GM18907 (cell line): Measurements from ENCODE around the gene MACROD2.

Experiments
- ATAC-seq: cut with Tn5 transposase; IDR thresholded peaks from one replicate; pipeline ENCODE4 v1.9.1; 2021; ENCODE audit warnings: mild to moderate bottlenecking, moderate library complexity; ENCODE audit not compliant: unreplicated experiment

Gene MACROD2

GRCh38 chr20:15847196-15847784 lies 1852.0 kb downstream of the MACROD2 start:
- no peak for ATAC-seq

DNA sequence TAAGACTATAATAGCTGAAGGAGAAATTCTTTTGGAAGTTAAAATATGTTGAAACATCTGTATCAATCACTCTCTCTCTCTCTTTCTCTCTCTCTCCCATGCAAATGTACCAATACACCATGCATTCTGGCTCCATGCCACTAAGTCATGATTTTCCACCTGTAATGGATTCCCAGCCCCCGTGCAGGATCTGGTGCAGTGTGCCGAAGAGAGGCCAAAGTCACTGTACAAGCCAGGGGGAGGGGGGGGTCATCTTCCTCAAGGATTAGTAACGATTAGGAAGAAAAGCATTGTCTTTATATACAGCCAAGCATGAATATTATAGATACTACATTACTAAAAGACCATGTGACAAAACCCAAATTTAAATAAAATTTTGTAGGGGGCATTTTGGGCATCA lies 1852.8 kb downstream of the MACROD2 start:
- ATAC-seq: no peak

GRCh38 chr20:15848995-15849610 lies 1853.8 kb downstream of the MACROD2 start:
- no peak for ATAC-seq

GRCh38 chr20:15851576-15852215 lies 1856.4 kb downstream of the MACROD2 start:
- ATAC-seq: no peak

GRCh38 chr20:15854911-15855310 lies 1859.6 kb downstream of the MACROD2 start:
- ATAC-seq: no peak

DNA sequence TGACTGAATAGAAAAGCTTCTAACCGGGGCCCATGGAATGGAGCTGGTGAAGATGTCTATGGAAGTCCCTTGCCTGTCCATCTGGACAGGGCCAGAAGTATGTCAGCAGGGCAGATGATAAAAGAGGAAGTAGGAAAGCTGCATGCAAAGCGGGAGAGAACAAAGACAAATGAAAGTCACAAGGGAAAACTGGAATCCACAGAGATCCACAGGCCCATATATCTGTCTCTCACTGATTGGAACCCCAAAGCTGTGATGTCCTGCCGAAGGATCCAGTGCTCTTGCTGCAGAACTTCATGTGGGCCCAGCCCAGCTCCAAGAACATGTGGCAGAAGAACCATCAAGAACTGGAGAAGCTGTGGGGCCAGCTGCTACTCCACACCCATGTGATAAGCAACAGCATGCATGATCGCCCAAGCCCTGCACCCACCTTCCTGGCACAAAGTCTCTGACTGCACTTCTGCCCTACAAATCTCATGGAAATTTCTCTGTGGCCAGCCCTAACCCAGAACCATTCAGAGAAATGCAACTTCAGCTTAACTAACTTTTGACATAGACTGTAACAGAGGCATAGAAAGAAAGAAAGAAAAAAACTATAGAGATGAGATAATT lies 1862.0 kb downstream of the MACROD2 start:
- ATAC-seq: peak; percentile 72

- ATAC-seq: no peak
These were observed 1863.7 kb downstream of the MACROD2 start for GRCh38 chr20:15859061-15859460.

GRCh38 chr20:15860850-15861249 lies 1865.5 kb downstream of the MACROD2 start:
- ATAC-seq: no peak

DNA sequence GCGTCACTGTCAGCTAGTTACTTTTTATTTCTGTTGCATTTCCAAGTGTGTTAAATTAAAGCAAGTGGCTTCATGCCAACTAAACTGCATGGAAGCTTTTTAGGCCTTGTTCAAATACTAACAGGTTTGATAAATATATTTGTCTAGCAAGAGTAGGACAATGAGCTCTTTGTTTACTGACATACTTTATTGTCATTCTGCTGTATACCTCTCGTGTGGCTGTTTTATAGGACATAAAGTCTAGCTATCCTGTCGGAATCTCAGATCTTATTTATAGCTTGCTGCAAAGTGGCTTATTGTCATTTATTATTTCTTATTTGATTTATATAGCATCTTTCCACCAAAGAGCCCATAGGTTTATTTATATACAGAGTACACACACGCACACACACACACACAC lies 1866.9 kb downstream of the MACROD2 start:
- ATAC-seq: no peak

DNA sequence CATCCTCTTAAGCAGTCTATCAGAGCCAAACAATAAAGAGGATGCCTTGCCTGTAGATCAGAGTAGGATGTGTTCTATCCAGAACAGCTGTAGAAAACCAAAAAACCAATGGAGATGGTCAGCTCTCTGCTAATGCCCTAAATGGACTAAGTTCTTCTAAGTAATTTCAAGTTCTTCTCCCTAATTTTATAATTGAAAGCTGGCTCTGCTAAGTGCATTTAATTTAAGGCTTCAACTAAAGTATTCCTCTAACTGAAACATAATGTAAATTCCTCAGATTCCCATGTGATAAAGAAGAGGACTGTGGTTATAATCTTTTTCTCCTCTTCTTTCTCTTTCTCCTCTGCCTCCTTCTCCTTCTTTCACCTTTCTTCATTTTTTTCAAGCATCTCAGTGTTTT lies 1868.4 kb downstream of the MACROD2 start:
- ATAC-seq: no peak

DNA sequence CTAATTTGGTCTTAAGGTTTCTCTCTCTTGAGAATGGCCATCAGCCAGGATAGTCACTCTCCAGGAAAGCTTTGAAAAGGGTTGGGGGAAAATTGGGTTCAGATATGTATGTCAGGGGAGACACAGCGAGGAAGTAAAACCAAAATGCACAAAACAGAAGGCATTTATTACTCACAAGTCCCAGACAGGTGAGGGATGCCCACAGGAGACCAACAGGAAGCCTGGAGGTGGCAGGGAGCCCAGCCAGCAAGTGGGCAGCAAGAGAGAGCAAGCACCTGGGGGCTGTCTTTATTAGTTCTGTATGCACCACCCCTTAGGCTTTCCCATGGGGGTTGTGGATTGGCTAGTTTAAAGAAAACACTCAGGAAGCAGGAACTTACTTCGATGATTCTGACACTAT lies 1870.2 kb downstream of the MACROD2 start:
- ATAC-seq: no peak

- no peak for ATAC-seq
These were observed 1871.8 kb downstream of the MACROD2 start for GRCh38 chr20:15866916-15867730.

GRCh38 chr20:15867899-15868298 lies 1872.6 kb downstream of the MACROD2 start:
- ATAC-seq: no peak

- no peak for ATAC-seq
These were observed 1880.1 kb downstream of the MACROD2 start for GRCh38 chr20:15875446-15875845.

GRCh38 chr20:15882553-15882952 lies 1887.2 kb downstream of the MACROD2 start:
- ATAC-seq: peak; percentile 62

- no peak for ATAC-seq
These were observed 1890.9 kb downstream of the MACROD2 start for GRCh38 chr20:15886250-15886649.

DNA sequence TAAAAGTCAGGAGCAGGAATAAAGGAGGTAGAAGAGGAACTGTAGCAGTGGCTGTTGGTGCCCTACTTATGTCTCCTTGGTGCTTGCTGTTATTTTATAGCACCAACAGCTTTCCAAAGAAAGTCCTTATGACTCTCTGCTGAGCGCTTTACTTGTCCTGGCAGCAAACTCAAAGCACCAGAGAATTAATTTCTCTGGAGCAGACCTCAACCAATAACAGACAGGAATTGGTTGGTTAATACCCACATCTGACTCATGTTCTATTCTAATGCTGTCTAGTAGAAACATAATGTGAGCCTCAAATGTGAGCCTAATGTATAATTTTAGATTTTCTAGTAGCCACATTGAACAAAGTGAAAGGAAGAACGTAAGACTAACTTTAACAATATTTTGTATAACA lies 1892.1 kb downstream of the MACROD2 start:
- ATAC-seq: no peak

DNA sequence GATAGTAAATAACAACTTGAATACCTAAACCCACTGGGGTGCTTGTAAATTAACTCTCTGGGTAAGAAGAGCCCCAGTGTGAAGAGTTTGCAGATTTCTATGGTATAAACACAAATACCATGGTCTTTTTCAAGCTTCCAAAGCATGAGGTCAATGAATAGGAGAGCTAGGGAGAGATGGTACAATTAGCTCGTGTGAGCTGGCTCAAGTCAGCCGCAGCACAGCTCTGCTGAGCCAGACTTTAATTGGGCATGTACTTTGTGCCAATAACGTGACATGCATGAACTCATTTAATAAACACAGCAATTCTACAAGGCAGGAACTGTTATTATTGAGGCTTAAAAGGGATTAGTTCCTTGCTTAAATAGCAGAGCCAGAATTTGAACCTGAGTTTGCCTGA lies 1893.7 kb downstream of the MACROD2 start:
- ATAC-seq: no peak

- ATAC-seq: no peak
These were observed 1894.4 kb downstream of the MACROD2 start for GRCh38 chr20:15889514-15890256.

GRCh38 chr20:15890407-15890982 lies 1895.2 kb downstream of the MACROD2 start:
- ATAC-seq: no peak
